ENCODE results near the gene LHFPL5.

LHFPL5 gene

DNA sequence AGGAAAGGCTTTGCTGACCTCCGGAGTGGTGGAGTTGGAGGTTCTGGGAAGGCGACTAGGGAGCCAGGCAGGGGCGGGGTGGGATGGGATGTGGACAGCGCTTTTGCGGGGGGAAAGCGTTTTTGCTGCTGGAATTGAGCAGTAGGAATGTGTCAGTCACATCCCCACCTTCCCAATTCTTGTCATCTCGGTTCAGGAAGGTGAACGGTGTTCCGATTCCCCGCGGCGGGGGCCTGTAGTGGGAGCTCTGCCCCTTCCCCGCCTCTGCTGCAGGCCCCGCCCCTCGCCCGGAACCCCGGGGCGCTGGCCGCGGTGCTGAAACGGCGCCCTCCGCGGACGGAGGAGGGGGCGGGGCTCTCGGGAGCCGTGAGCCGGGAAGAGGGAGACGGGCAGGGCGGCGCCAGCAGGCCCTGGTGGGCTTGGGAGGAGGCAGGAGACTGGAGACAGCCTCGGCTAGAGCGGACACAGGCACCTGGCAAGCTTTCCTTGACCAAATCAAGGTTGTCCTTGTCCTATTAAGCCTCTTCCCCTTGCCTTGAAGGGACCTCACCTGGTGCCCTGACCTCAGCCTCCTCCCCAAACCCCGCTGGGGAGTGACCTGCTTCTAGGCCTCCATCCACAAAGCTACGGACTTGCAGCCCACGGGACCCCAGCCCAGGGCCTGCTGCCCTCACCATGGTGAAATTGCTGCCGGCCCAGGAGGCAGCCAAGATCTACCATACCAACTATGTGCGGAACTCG lies at the start of gene LHFPL5:
TSS of gene LHFPL5 (plus strand) at position 357 of the 741 bp plus-strand sequence. CDS start at position 676, 319 bp downstream.
- no peak for DNase-seq (ENCODE audit: low read depth)

DNA sequence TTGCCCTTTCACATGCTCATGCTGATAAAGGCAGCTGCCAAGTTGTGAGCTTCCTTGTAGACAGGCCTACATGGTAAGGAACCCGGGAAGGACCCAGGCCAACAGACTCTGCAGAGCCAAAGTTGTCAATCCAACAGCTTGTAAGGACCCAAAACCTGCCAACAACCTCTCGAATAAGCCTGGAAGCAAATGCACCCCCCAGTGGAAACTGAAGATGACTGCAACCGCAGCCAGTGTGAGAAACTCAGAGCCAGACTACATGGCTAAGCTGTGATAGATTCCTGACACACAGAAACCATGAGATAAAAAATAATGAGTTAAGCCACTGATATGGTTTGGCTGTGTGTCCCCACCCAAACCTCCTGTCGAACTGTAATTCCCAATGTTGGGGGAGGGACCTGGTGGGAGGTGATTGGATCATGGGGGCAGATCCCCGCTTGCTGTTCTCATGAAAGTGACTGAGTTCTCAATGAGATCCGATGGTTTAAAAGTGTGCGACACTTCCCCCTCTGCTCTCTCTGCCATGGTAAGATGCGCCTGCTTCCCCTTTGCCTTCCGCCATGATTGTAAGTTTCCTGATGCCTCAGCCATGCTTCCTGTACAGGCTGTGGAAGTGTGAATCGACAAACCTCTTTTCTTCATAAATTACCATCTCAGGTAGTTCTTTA lies 47.6 kb upstream of the LHFPL5 start:
- DNase-seq (ENCODE audit: low read depth): peak; percentile 13

DNA sequence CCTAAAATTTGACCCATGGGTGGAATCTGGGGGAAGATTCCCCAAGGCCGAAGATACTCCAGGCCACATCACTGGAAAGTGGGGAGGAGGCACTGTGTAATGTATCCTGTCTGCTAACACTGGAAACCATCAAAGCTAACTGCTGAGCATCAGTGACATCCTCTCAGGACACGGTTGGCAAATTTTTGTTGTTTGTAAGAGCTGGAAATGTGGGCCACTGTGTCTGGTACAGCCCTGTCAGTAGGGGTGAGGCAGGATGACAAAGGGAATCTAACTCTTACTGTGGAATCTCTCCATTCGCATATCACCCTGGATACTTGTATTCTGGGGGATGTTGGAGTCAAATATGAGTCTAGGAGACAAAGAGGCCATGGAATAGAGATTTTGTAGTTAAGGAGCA lies 45.7 kb upstream of the LHFPL5 start:
- no peak for DNase-seq (ENCODE audit: low read depth)

DNA sequence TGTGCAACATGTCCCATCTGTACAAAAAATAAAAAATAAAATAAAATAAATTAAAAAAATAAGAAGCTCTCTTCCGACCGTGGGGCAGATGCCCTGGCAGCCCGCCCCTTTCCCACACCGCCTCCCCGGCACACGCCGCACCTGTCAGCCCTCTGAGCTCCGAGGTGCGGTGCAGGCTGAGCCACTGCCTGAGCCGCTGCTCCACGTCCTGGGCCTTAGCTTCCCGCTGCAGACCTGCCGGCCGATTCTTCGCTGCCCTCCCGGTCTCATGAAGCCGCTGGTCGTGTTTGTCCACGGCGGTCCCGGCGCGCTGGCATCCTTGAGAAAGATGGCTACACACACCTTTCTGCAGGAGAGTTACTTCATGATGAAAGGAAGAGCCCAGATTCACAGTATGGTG lies 39.4 kb upstream of the LHFPL5 start:
- DNase-seq (ENCODE audit: low read depth): no peak

DNA sequence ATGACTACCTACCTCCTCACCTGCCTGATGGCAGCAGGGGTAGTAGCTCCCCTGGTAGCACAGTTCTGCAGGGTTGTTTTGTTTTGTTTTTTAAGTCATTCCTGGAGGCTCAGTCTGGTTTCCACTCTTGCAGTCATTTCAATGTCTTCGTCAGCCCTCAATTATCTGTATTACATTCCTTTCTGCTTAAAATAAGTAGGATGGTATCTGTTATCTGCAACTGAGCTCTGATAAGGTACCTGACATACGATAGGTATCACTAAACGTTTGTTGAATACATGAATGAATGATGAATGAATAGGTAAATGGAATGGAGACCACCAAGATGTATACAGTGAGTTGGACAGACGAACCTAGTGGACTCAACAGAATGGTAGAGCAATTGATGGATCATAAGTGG lies 35.9 kb upstream of the LHFPL5 start:
- no peak for DNase-seq (ENCODE audit: low read depth)

DNA sequence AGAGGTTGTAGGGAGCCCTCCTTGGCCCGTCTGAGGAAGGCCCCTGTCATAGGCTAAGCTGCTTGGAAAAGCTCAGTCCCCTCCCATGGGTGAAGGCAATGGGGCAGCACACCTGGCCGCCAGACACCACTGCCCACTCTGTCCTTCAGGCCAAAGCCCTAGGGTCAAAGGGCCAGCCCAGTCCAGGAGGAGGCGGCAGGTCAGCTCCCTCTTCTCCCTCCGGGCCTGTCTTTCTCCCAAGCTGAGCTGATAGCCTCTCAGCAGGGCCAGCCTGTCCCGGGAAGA lies 33.9 kb upstream of the LHFPL5 start:
- no peak for DNase-seq (ENCODE audit: low read depth)

DNA sequence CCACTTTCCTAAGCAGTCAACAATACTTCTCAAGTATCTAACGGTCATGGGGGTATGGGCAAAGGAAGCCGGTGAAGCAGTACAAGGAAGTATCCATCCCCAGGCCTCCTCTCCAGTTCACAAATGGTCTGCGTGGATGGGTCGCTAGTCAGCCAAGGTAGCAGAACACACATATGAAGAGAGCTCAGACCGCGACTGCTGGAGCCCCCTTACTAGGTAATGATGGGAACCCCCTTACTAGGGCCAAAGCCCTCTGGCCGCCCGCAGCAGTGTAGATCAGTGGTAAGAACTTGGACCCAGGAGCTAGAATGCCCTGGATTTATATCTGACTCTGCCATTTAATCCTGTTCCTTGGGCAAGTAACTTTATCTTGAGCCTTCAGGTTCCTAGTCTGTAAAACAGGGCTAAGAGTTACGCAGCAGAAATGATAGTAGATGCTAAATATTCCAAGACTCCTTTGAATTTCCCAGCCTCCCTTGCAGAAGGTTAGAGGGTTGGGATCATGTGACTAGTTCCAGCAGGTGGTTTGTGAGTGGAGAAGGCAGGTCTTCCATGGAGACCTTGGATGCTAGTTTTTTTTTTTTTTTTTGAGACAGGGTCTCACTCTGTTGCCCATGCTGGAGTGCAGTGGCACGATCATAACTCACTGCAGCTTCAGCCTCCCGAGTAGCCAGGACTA lies 30.9 kb upstream of the LHFPL5 start:
- DNase-seq (ENCODE audit: low read depth): no peak

DNA sequence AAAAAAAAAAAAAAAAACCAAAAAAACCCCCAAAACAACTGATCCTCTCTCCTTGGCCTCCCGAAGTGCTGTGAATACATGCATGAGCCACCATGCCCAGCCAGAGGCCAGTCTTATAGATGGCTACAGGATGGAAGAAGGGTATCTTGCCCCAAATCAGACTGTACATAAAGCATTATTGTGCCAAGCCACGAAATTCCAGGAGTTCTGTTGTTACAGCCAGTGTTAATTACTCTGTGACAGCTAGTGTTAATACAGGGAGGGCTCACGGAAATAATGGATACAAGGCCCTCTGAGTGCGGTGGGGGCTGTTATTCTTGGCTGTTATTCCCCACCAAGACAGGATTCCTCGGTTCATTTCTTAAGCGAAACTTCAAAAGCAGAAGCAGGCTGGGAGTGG lies 30.1 kb upstream of the LHFPL5 start:
- no peak for DNase-seq (ENCODE audit: low read depth)

DNA sequence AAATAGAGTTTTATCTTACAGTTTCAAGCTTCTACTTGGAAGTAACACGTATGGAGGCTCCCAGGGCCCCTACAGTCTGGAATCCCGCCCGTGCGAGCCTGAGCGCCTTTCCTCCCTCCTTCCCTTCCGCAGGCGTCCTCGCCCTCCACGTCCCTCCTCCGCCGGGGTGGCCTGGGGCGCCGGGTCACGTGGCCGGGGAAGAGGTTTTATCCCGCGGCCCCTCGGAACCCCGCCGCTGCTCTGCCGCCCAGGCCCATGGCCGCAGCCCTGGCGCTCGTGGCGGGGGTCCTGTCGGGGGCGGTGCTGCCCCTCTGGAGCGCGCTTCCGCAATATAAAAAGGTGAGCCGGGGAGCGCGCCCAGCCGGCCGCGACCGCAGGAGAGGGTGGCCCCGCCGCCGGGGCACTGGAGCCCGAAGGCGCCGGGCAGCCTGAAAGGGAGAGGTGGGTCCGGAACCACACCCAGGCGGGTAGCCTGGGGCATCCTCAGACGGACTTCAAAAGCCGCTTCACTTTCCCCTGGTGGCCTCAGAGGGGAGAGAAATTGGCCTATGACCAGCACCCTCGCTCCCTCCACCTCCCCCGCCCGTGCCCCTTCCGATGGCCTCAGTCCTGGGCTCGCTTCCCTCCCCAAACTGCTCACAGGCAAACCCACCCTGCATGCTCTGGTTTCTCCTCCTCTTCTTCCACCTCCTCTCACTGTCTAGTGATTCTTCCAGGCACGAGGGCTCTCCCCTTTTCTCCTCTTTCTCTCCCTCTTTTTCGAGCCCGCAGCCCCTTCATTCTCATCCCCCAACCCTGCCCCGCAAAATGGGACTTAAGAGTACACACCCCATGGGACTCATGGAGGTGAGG lies 28.6 kb upstream of the LHFPL5 start, which contains the start of gene CLPSL2:
TSS of gene CLPSL2 (plus strand) at position 235 of the 852 bp plus-strand sequence. CDS start at position 256, 21 bp downstream.
- no peak for DNase-seq (ENCODE audit: low read depth)

DNA sequence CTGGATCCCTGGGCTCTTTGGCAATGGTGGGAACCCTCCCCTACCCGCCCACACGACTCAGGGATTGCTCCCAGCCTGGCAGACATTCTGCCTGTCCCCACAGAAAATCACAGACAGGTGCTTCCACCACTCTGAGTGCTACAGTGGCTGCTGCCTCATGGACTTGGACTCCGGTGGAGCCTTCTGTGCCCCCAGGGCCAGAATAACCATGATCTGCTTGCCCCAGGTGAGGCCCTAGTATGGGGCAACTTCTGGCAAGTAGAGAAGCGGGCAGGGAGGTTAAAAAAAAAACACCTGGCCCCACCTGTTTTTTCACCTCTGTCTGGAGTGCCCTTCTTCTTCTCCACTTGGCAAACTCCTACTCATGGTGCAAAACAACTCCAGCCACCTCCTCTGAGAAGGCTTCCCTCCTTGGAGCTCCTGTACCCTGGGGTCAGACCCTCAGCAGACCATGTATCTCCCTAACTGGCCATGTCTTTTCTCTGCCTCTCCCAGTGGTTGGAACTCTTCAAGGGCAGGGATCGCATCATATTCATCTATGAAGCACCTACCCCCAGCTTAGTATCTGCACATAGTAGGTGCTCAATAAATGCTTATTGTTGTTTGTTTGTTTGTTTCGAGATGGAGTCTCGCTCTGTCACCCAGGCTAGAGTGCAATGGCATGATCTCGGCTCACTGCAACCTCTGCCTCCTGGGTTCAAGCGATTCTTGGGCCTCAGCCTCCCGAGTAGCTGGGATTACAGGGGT lies 27.6 kb upstream of the LHFPL5 start:
- no peak for DNase-seq (ENCODE audit: low read depth)

DNA sequence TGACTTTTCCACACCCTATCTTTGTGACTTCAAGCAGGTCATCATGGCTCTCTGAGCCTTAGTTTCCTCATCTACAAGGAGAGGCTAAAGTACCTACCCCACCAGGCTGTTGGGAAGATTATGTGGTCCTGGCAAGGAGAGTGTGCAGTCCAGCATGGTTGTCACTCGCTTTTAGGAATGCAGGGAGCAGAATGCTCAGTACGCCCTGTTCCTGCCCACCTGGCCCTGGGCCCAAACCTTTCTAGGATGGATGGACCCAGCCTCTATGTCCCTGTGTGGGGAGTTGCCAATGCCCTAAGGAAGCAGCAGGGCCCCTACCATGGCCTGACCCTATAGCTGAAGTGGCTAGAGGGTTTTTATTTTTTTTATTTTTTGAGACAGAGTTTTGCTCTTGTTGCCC lies 26.7 kb upstream of the LHFPL5 start:
- no peak for DNase-seq (ENCODE audit: low read depth)

DNA sequence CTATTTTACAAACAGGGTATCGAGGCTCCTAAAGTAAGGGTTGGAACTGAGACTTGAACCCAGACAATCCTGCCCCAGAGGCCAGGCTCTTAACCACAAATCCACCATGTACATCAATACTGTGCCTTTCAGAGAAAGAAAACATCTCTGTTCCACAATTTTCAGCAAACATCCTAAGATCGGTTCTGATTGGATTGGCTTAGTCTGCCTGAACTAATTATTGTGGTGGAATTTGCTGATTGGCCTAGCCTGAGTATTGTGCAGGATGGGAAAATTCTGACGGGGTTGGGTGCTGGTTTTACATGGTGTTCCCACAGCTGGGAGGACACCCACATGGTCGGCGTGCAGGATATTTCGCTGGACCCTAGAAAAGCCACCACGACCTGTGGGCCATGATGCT lies 24.4 kb upstream of the LHFPL5 start, which contains the start of gene CLPSL1:
TSS of gene CLPSL1 (plus strand) at position 301 of the 400 bp plus-strand sequence. CDS start at position 393, 92 bp downstream.
- no peak for DNase-seq (ENCODE audit: low read depth)

DNA sequence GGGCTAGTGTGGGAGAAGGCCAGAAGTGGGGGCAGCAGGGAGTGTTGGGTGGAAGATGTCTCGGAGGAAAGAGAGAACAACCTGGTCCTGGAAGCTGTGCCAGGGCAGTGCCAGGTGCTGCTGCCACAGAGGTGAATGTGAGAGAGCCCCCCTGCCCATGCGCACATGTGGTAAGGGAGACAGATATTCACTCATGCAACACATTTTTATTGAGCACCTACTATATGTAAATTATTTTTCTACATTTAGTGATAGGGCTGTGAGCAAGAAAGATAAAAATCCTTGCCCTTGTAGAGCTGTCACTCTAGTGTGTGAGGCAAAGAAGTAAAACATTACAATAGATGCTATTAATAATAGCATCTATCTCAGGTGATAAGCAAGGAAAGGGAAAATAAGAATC lies 23.9 kb upstream of the LHFPL5 start:
- DNase-seq (ENCODE audit: low read depth): no peak

DNA sequence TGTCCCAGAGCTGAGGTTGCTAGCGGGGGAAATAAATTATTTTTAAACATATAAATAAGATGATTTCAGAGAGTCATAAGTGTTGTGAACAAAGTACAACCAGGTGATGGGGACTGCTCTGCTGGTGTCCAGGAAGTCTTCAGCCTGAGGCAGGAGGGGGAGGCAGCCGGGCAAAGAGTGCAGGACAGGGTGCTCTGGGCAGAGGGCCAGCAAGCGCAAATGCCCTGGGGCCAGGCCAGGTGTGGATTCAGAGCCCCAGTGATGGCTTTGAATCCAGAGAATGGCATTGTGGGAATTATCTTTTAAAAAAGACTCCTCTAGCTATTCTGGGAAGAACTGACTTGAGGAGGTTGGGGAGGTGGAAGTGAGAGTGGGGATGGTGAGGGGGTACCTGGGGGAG lies 22.7 kb upstream of the LHFPL5 start:
- no peak for DNase-seq (ENCODE audit: low read depth)

DNA sequence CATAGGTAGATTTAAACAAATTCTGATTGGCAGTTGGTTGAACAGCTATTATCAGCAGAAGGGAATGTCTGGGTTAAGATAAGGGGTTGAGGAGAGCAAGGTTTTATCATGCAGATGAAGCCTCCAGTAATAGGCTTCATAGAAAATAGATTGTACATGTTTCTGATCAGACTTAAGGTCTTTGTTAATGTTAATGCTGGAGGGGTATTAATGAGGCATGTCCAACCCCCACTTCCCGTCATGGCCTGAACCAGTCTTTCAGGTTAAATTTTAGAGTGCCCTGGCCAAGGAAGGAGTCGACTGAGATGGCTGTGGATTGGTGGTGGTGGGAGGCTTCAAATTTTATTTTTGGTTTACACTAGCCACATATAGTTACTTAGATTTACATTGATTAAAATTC lies 21.0 kb upstream of the LHFPL5 start:
- no peak for DNase-seq (ENCODE audit: low read depth)

DNA sequence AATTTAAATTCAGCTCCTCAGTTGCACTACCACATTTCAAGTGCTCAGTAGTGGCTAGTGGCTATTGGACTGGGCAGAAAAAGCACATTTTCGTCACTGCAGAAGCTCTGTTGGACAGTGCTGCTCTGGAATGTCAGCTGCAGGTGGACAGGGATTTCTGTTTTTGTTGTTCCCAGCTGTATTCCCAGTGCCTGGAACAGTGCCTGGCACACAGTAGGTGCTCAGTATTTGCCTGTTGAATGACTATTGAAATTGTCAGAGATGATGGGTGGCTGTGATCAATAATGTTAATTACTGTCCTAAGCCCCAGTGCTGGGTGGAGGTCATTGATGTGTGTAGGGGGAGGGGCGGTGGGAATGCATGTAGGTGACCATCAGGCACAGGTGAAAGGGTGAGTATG lies 18.9 kb upstream of the LHFPL5 start:
- no peak for DNase-seq (ENCODE audit: low read depth)

DNA sequence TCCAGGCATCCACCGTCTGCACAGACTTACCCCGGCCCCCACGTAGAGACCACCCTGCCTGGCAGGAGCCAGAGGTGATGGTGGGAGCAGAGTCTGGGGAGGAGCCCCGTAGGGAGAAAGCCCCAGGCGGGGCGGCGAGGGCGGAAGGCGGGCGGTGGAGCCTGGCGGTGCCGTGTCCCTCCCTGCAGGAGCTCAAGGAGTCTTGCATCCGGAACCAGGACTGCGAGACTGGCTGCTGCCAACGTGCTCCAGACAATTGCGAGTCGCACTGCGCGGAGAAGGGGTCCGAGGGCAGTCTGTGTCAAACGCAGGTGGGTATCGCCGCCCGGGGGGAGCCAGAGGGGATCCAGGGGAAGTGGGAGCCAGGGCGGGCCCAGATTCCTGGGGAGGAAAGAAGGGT lies 18.3 kb upstream of the LHFPL5 start:
- DNase-seq (ENCODE audit: low read depth): no peak

DNA sequence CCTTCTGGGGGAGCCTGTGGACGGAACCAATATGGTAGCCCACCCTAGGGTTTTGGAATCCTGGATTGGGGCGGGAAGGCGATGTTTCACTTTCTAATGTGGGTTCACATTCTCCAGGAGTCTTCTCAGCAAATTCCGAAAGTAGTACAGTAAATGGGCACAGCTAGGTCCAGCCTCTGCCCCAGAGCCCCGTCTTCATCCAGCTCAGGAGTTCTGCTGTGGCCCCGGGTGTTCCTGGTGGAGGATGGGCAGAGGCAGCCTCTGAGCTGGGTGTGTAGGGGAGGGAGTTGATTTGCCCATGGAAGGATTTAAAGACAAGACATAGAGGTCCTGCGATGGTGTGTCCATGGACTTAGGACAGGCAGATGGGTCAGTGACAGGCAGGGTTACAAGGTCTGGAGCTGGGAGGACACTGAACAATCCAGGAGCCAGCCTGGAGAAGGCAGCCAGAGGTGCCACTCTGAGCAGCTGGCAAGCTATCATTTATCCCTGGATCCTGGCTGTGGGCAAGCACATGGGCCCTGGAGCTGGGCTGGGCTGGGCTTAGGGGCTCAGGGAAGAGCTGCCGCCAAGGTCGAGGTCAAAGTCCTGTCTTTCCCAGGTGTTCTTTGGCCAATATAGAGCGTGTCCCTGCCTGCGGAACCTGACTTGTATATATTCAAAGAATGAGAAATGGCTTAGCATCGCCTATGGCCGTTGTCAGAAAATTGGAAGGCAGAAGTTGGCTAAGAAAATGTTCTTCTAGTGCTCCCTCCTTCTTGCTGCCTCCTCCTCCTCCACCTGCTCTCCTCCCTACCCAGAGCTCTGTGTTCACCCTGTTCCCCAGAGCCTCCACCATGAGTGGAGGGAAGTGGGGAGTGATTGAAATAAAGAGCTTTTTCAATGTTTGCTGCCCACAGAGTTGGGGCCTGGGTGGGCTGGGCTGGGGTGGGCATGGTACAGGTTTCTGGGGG lies 17.6 kb upstream of the LHFPL5 start:
- DNase-seq (ENCODE audit: low read depth): no peak

DNA sequence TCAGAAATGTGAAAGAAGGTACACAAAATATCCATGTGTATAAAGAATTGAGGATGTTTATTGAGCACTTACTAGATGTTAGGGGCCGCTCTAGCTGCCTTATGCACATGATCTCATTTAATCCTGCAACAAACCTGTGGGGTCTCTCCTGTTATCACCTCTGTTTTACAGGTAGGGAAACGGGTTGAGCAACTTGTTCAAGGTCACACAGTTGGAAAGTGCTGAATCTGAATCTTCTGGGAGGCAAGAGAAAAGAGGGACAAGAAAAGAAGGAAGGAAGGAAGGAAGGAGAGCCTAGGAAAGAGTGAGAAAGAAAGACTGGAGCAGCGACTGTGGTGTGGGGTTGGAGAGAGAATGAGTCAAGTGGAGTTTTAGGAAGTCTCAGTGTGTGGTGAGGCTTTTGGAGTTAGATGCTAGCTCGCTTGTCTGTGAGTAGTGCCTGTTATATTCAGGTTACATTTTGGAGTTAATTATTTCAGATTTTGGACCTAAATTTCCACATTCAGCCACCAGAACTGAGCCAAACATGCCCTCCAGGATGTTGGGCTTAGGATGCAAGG lies 16.6 kb upstream of the LHFPL5 start:
- DNase-seq (ENCODE audit: low read depth): no peak

DNA sequence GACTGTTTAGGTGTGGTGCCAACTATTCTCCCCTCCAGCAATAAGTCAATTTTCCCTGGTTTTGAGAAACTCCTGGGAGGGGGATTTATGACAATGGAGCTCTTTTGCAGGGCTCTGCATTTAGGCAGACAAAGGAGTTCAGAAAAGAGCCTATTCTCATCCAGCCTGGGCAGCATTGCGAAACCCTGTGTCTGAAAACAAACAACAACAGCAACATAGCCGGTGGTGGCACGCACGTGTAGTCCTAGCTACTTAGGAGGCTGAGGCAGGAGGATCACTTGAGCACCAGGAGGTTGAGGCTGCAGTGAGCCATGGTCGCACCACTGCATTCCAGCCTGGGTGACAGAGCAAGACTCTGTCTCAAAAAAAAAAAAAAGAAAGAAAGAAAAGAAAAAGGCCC lies 14.5 kb upstream of the LHFPL5 start:
- no peak for DNase-seq (ENCODE audit: low read depth)

All from stromal cell of bone marrow (primary cell).